Kidney epithelial cell (primary cell): ENCODE data around the gene WDR37. TPM values are rescaled to one million over a fixed set of nuclear protein-coding genes. Genes with fewer than 3 reads are reported as not detected.

Source experiments
- DNase-seq: peaks from one replicate; pipeline ENCODE4 v3.0.0-alpha.2; 2010; ENCODE audit warnings: low read depth
- H3K27me3 ChIP-seq: 2 replicates; pipeline ENCODE4 v1.6.0; 2011; ENCODE audit warnings: low read length; ENCODE audit not compliant: control insufficient read depth, insufficient read depth
- H3K36me3 ChIP-seq: 2 replicates; pipeline ENCODE4 v1.5.1; 2011; ENCODE audit warnings: low read length; ENCODE audit not compliant: control insufficient read depth, insufficient read depth
- H3K4me3 ChIP-seq: 2 replicates; pipeline ENCODE4 v1.5.1; 2011; ENCODE audit warnings: low read depth, mild to moderate bottlenecking, control low read depth, low read length
- CTCF ChIP-seq: IDR thresholded peaks from 2 replicates; pipeline ENCODE4 v1.5.1; 2011; ENCODE audit warnings: mild to moderate bottlenecking, moderate library complexity, low read length, control low read depth, inconsistent platforms; ENCODE audit not compliant: insufficient read depth, poor library complexity, severe bottlenecking
- total RNA-seq: library from RNA; depleted of rRNA; stranded (reverse); fragments of >200 nt; gene quantifications from 2 replicates; pipeline ENCODE4 v1.2.3, GENCODE V29; 2015

WDR37 gene
- total RNA-seq, 1 donor from 2014 or later = 15.1 TPM

- Histone ChIP-seq H3K27me3 (no peaks in the 10 kb centered on the region), H3K36me3 (peaks cover 2% of the 10 kb centered on the region), H3K4me3 (no peak overlapping the region)
- no peak for DNase-seq
- TF ChIP-seq CTCF = no peak
Observed at GRCh38 chr10:1090696-1091095, 34.5 kb downstream of the WDR37 start.

GRCh38 chr10:1093696-1094095 lies 37.5 kb downstream of the WDR37 start:
- Histone ChIP-seq H3K36me3 (peaks cover 11% of the 10 kb centered on the region), H3K4me3 (no peak overlapping the region), H3K27me3 (no peaks in the 10 kb centered on the region)
- no peak for DNase-seq
- no peak for TF ChIP-seq CTCF

- TF ChIP-seq CTCF = no peak
- no peak for DNase-seq
- Histone ChIP-seq H3K27me3 (no peaks in the 10 kb centered on the region), H3K36me3 (peaks cover 11% of the 10 kb centered on the region), H3K4me3 (no peak overlapping the region)
Observed at GRCh38 chr10:1094112-1095057, 38.2 kb downstream of the WDR37 start.

GRCh38 chr10:1095498-1095897 lies 39.3 kb downstream of the WDR37 start:
- Histone ChIP-seq H3K4me3 (no peak overlapping the region), H3K36me3 (peaks cover 11% of the 10 kb centered on the region), H3K27me3 (no peaks in the 10 kb centered on the region)
- TF ChIP-seq CTCF = no peak
- DNase-seq = no peak

GRCh38 chr10:1096287-1096889 lies 40.2 kb downstream of the WDR37 start:
- Histone ChIP-seq H3K4me3 (no peak overlapping the region), H3K27me3 (no peaks in the 10 kb centered on the region), H3K36me3 (peaks cover 11% of the 10 kb centered on the region)
- TF ChIP-seq CTCF = no peak
- no peak for DNase-seq
